Measurements from ENCODE around the gene PPIA.

The PPIA gene

GRCh38 chr7:44764081-44764480 is 32.4 kb upstream of the PPIA start:
- Histone ChIP-seq H3K9me3 (ENCODE audit: control insufficient read depth in 2 of 2, low read length in 2 of 2) (no peaks in the 10 kb centered on the region), H3K4me1 (ENCODE audit: control insufficient read depth in 2 of 2, insufficient read depth in 2 of 2, low read length in 2 of 2) (peaks cover 22 to 28% of the 10 kb centered on the region in 2 donors), H3K36me3 (ENCODE audit: control insufficient read depth in 2 of 2, insufficient read depth in 2 of 2, low read length in 2 of 2) (peaks cover 64% of the 10 kb centered on the region in 2 donors), H3K27ac (ENCODE audit: low read depth in 2 of 2, low read length in 2 of 2) (no peak overlapping the region), H3K27me3 (ENCODE audit: control insufficient read depth in 2 of 2, insufficient read depth in 2 of 2, low read length in 2 of 2) (no peaks in the 10 kb centered on the region), H3K4me3 (ENCODE audit: low read length in 2 of 2) (no peak overlapping the region), H3K9ac (ENCODE audit: low read depth in 1 of 2, low read length in 2 of 2) (no peak overlapping the region)

GRCh38 chr7:44764665-44765578 is 31.6 kb upstream of the PPIA start:
- no peaks in the 10 kb centered on the region for H3K9me3 ChIP-seq (ENCODE audit: control insufficient read depth in 2 of 2, low read length in 2 of 2)
- no peak overlapping the region for H3K4me3 ChIP-seq (ENCODE audit: low read length in 2 of 2)
- no peaks in the 10 kb centered on the region for H3K27me3 ChIP-seq (ENCODE audit: control insufficient read depth in 2 of 2, insufficient read depth in 2 of 2, low read length in 2 of 2)
- H3K4me1 ChIP-seq (ENCODE audit: control insufficient read depth in 2 of 2, insufficient read depth in 2 of 2, low read length in 2 of 2), result peaks cover 28 to 36% of the 10 kb centered on the region in 2 donors
- peaks cover 58 to 61% of the 10 kb centered on the region in 2 donors for H3K36me3 ChIP-seq (ENCODE audit: control insufficient read depth in 2 of 2, insufficient read depth in 2 of 2, low read length in 2 of 2)
- no peak overlapping the region for H3K27ac ChIP-seq (ENCODE audit: low read depth in 2 of 2, low read length in 2 of 2)
- no peak overlapping the region for H3K9ac ChIP-seq (ENCODE audit: low read depth in 1 of 2, low read length in 2 of 2)

- H3K27me3 ChIP-seq (ENCODE audit: control insufficient read depth in 2 of 2, insufficient read depth in 2 of 2, low read length in 2 of 2), result no peaks in the 10 kb centered on the region
- no peak overlapping the region for H3K27ac ChIP-seq (ENCODE audit: low read depth in 2 of 2, low read length in 2 of 2)
- H3K36me3 ChIP-seq (ENCODE audit: control insufficient read depth in 2 of 2, insufficient read depth in 2 of 2, low read length in 2 of 2), result peaks cover 57 to 58% of the 10 kb centered on the region in 2 donors
- no peak overlapping the region for H3K4me3 ChIP-seq (ENCODE audit: low read length in 2 of 2)
- H3K4me1 ChIP-seq (ENCODE audit: control insufficient read depth in 2 of 2, insufficient read depth in 2 of 2, low read length in 2 of 2), result peaks cover 32 to 41% of the 10 kb centered on the region in 2 donors
- no peaks in the 10 kb centered on the region for H3K9me3 ChIP-seq (ENCODE audit: control insufficient read depth in 2 of 2, low read length in 2 of 2)
- H3K9ac ChIP-seq (ENCODE audit: low read depth in 1 of 2, low read length in 2 of 2), result no peak overlapping the region
Observed at GRCh38 chr7:44765579-44766415, 30.7 kb upstream of the PPIA start.

DNA sequence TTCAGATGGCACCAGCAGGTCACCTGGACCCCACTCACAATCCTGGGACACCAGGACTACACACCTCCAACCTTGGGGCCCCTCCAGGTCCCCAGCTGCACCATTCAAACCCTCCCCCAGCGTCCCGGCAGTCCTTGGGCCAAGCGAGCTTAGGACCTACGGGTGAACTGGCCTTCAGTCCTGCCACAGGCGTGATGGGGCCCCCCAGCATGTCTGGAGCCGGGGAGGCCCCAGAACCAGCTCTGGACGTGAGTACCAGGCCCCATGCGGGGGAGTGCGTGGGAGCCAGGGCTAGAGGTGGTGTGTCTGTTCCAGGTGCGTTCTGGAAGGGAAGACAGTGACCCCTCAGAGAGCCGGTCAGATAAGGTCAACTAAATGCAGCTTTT is 30.1 kb upstream of the PPIA start:
- Histone ChIP-seq H3K27ac (ENCODE audit: low read depth in 2 of 2, low read length in 2 of 2) (no peak overlapping the region), H3K27me3 (ENCODE audit: control insufficient read depth in 2 of 2, insufficient read depth in 2 of 2, low read length in 2 of 2) (peaks cover 0 to 2% of the 10 kb centered on the region in 2 donors), H3K9me3 (ENCODE audit: control insufficient read depth in 2 of 2, low read length in 2 of 2) (no peaks in the 10 kb centered on the region), H3K4me1 (ENCODE audit: control insufficient read depth in 2 of 2, insufficient read depth in 2 of 2, low read length in 2 of 2) (peaks cover 32 to 41% of the 10 kb centered on the region in 2 donors), H3K9ac (ENCODE audit: low read depth in 1 of 2, low read length in 2 of 2) (no peak overlapping the region), H3K4me3 (ENCODE audit: low read length in 2 of 2) (no peak overlapping the region), H3K36me3 (ENCODE audit: control insufficient read depth in 2 of 2, insufficient read depth in 2 of 2, low read length in 2 of 2) (peaks cover 51 to 52% of the 10 kb centered on the region in 2 donors)

- Histone ChIP-seq H3K36me3 (ENCODE audit: control insufficient read depth in 2 of 2, insufficient read depth in 2 of 2, low read length in 2 of 2) (peaks cover 46 to 49% of the 10 kb centered on the region in 2 donors), H3K9ac (ENCODE audit: low read depth in 1 of 2, low read length in 2 of 2) (no peak overlapping the region)
Observed at GRCh38 chr7:44767134-44767911, 29.2 kb upstream of the PPIA start.

GRCh38 chr7:44767912-44768627 is 28.4 kb upstream of the PPIA start:
- H3K36me3 ChIP-seq (ENCODE audit: control insufficient read depth in 2 of 2, insufficient read depth in 2 of 2, low read length in 2 of 2), result peaks cover 40 to 44% of the 10 kb centered on the region in 2 donors
- no peaks in the 10 kb centered on the region for H3K9me3 ChIP-seq (ENCODE audit: control insufficient read depth in 2 of 2, low read length in 2 of 2)
- peaks cover 26 to 32% of the 10 kb centered on the region in 2 donors for H3K4me1 ChIP-seq (ENCODE audit: control insufficient read depth in 2 of 2, insufficient read depth in 2 of 2, low read length in 2 of 2)
- H3K4me3 ChIP-seq (ENCODE audit: low read length in 2 of 2), result no peak overlapping the region
- H3K9ac ChIP-seq (ENCODE audit: low read depth in 1 of 2, low read length in 2 of 2), result peak overlapping the region; percentile 13 to 32
- peak overlapping the region; percentile 56 to 74 for H3K27ac ChIP-seq (ENCODE audit: low read depth in 2 of 2, low read length in 2 of 2)
- peaks cover 0 to 2% of the 10 kb centered on the region in 2 donors for H3K27me3 ChIP-seq (ENCODE audit: control insufficient read depth in 2 of 2, insufficient read depth in 2 of 2, low read length in 2 of 2)

More at GRCh38 chr7:44767134-44767911, 29.2 kb upstream of the PPIA start:
- peak overlapping the region; percentile 56 to 74 for H3K27ac ChIP-seq (ENCODE audit: low read depth in 2 of 2, low read length in 2 of 2)
- H3K4me1 ChIP-seq (ENCODE audit: control insufficient read depth in 2 of 2, insufficient read depth in 2 of 2, low read length in 2 of 2), result peaks cover 28 to 34% of the 10 kb centered on the region in 2 donors
- H3K27me3 ChIP-seq (ENCODE audit: control insufficient read depth in 2 of 2, insufficient read depth in 2 of 2, low read length in 2 of 2), result peaks cover 0 to 2% of the 10 kb centered on the region in 2 donors
- H3K4me3 ChIP-seq (ENCODE audit: low read length in 2 of 2), result no peak overlapping the region
- no peaks in the 10 kb centered on the region for H3K9me3 ChIP-seq (ENCODE audit: control insufficient read depth in 2 of 2, low read length in 2 of 2)

DNA sequence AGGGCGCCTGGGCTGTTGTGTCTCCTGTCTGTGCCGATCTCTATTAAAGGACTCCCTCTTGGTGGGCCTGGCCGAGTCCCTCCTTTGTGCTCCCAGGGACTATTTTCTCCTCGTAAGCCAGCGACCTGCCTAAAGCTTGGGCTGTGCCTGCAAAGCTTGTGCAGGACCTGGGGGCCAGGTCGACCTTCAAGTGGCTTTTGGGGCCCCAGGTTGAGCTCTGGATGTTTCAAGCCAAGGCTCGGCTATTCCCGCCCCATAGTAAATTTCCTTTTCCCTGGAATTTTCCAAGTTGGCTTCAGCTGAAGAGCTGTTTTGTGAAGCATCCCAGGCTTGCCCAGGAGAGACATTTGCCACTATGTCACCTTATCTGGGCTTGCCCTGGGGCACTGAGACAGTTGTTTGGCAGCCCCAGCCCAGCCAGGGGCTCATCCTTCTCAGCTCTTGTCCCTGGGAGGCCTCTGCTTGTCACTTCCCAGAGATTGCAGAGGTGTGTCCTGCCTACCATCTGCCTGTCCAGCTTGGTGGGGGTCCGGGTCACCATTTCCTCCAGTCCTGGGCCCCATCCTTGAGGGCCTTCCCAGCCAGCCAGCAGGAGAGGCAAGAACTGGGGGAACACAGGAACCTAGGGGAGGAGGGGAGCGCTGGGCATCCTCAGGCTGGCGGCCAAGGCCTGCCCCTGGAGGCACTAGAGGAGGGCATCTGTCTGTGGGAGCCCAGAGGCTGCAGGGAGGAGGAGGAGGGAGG is 27.7 kb upstream of the PPIA start:
- Histone ChIP-seq H3K4me3 (ENCODE audit: low read length in 2 of 2) (no peak overlapping the region), H3K27ac (ENCODE audit: low read depth in 2 of 2, low read length in 2 of 2) (peak overlapping the region; percentile 56 to 74), H3K4me1 (ENCODE audit: control insufficient read depth in 2 of 2, insufficient read depth in 2 of 2, low read length in 2 of 2) (peaks cover 26 to 32% of the 10 kb centered on the region in 2 donors), H3K9ac (ENCODE audit: low read depth in 1 of 2, low read length in 2 of 2) (peak overlapping the region; percentile 13 to 32), H3K27me3 (ENCODE audit: control insufficient read depth in 2 of 2, insufficient read depth in 2 of 2, low read length in 2 of 2) (peaks cover 0 to 2% of the 10 kb centered on the region in 2 donors), H3K9me3 (ENCODE audit: control insufficient read depth in 2 of 2, low read length in 2 of 2) (no peaks in the 10 kb centered on the region), H3K36me3 (ENCODE audit: control insufficient read depth in 2 of 2, insufficient read depth in 2 of 2, low read length in 2 of 2) (peaks cover 33 to 38% of the 10 kb centered on the region in 2 donors)

- H3K27ac ChIP-seq (ENCODE audit: low read depth in 2 of 2, low read length in 2 of 2), result peak overlapping the region in 1 of 2 donors; percentile 23
- peaks cover 26 to 32% of the 10 kb centered on the region in 2 donors for H3K4me1 ChIP-seq (ENCODE audit: control insufficient read depth in 2 of 2, insufficient read depth in 2 of 2, low read length in 2 of 2)
- H3K9ac ChIP-seq (ENCODE audit: low read depth in 1 of 2, low read length in 2 of 2), result no peak overlapping the region
- H3K36me3 ChIP-seq (ENCODE audit: control insufficient read depth in 2 of 2, insufficient read depth in 2 of 2, low read length in 2 of 2), result peaks cover 27 to 32% of the 10 kb centered on the region in 2 donors
- H3K9me3 ChIP-seq (ENCODE audit: control insufficient read depth in 2 of 2, low read length in 2 of 2), result no peaks in the 10 kb centered on the region
- peaks cover 0 to 2% of the 10 kb centered on the region in 2 donors for H3K27me3 ChIP-seq (ENCODE audit: control insufficient read depth in 2 of 2, insufficient read depth in 2 of 2, low read length in 2 of 2)
- peak overlapping the region in 1 of 2 donors; percentile 50 for H3K4me3 ChIP-seq (ENCODE audit: low read length in 2 of 2)
Observed at GRCh38 chr7:44769376-44769775, 27.1 kb upstream of the PPIA start.

All from mucosa of rectum (tissue), 2 donors.